Measurements from ENCODE around the gene FN3KRP. TPM values are rescaled to one million over a fixed set of nuclear protein-coding genes. Genes with fewer than 3 reads are reported as not detected.

The FN3KRP gene, protein sequence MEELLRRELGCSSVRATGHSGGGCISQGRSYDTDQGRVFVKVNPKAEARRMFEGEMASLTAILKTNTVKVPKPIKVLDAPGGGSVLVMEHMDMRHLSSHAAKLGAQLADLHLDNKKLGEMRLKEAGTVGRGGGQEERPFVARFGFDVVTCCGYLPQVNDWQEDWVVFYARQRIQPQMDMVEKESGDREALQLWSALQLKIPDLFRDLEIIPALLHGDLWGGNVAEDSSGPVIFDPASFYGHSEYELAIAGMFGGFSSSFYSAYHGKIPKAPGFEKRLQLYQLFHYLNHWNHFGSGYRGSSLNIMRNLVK
- total RNA-seq (2022; extraction: Qiagen RNA extraction; ENCODE audit: low read depth): 59.8 to 68.5 TPM (median 60.2 TPM) in 5 replicates

DNA sequence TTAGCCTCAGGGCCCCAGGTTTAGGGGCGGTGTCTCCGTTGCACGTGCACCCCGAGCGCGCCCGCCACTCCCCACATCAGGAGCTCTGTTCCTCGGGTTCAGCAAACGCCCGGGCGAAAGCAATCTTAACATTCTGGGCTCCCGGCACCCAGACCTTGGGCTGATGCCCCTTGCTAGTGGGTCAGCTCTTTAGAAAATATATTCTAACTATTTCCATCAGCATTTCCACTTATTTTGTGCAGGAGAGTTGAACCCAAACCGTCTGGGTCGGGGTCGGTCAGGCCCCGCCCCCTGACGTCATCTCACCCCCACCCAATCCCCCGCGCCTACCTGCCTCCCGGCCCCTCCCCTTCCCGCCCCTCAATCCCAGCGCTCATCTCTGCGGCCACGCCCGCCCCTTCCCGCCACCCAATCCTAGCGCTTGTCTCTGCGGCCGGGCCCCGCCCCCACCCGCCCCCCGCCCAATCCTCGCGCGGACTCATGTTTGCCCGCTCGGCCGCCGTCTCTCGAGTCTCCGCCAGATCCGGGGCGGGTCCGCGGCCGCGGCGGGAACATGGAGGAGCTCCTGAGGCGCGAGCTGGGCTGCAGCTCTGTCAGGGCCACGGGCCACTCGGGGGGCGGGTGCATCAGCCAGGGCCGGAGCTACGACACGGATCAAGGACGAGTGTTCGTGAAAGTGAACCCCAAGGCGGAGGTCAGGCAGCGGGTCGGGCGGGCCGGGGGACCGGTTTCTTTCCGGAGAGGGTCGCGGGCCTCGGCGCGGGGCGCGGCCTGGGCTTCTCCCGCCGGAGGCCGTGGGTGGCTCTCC is at the start of gene FN3KRP:
Gene FN3KRP, plus strand, starts transcription at position 504 of the 808 bp plus-strand sequence. Its CDS starts 50 bp downstream, at position 554.

DNA sequence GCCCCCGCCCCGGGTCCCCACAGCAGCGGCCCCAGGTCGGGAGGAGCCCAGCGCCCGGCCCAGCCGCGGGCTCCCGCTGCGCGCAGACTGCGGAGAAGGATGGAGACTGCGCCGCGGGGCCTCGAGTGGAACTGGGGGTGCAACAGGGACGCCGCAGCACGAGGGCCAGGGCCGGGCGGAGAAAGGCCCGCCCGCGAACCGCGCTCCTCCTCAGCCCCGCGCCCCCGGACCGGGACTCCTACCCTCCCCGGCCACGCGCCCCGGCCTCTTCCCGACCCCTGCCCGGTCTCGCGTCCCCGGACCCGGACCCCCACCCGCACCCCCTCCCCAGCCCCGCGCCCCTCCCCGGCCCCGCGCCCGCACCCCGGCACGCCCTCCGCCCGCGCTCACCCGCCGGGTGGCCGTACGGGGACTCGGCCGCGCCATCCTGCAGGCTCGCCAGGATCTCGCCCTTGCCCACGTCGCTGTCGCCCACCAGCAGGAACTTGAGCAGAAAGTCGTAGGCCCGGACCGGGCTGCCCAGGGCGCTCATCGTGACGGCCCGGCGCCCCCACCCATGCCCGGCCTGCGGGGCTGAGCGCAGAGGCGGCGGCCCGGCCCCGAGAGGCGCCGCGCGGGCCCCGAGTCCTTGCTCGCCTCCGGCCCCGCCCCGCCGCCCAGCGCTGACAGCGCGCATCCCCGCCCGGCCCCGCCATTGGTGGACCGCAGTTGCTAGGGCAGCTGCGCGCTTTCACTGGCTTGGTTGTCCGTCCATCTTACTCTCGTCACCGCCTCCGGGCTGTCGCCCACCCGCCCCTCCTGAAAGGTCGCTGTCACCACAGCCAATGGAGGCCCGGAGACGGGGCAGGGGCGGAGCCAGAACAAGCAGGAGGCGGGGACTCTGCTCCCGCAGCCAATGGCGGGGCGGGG is 18.2 kb upstream of the FN3KRP start, which contains the start of gene RAB40B:
Gene RAB40B, minus strand, starts transcription at position 634 of the 909 bp plus-strand sequence. Its CDS starts 102 bp downstream, at position 532.

DNA sequence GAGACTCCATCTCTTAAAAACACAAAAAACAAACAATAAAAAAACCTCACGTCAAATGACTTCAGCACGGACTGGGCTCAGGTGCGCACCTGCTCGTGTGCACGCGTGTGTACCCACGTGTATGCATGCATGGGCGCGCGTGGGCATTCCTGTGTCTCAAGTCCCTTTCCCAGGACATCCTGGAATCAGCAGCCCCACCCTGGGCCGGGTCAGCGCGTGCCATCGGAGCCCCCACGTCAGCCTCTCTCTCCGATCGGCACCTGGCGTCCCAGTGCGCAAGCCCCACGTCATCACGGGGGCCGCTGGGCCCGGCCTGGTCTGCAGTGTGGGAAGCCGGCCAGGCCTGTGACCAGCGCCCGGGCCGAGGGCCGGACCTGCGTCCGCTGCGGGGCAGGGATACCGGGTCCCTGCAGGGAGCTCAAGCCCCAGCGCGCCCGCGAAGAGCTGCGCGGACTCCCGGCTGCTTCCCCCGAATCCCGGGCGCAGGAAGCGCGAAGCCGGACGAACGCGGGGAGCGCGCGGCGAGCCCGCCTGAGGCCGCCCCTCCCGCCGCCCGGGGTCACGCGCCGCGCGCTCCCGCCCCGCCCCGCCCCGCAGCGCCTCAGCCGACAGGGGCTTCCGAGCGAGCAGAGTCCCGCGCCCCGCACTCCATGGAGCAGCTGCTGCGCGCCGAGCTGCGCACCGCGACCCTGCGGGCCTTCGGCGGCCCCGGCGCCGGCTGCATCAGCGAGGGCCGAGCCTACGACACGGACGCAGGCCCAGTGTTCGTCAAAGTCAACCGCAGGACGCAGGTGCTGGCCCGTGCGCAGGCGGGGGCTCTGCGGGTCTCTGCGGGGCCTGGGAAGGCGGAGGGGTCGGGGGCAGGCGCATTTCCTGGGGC is 18.7 kb downstream of the FN3KRP start, which contains the start of gene FN3K:
Gene FN3K, plus strand, starts transcription at position 629 of the 880 bp plus-strand sequence. Its CDS starts 22 bp downstream, at position 651.

GRCh38 chr17:82751571-82752370 is 35.3 kb downstream of the FN3KRP start, which contains the start of gene TBCD:
Gene TBCD, plus strand, starts transcription at chr17:82752065. Its CDS starts 129 bp downstream, at chr17:82752194.

Other genes with a start within 250 kb of the FN3KRP start
- gene FOXK2, start 197.0 kb upstream of the FN3KRP start, total RNA-seq (2022; extraction: Qiagen RNA extraction; ENCODE audit: low read depth): 46.4 to 60.3 TPM (median 59.2 TPM) in 5 replicates
- 96.4 to 99.9 TPM (median 98.2 TPM) in 5 replicates for gene WDR45B, start 68.3 kb upstream of the FN3KRP start, total RNA-seq (2022; extraction: Qiagen RNA extraction; ENCODE audit: low read depth)
- 16.0 to 17.3 TPM (median 16.3 TPM) in 5 replicates for gene RAB40B, start 18.0 kb upstream of the FN3KRP start, total RNA-seq (2022; extraction: Qiagen RNA extraction; ENCODE audit: low read depth)
- 6.6 to 8.3 TPM (median 7.5 TPM) in 5 replicates for gene FN3K, start 18.9 kb downstream of the FN3KRP start, total RNA-seq (2022; extraction: Qiagen RNA extraction; ENCODE audit: low read depth)
- 59.8 to 81.1 TPM (median 74.1 TPM) in 5 replicates for gene TBCD, start 35.4 kb downstream of the FN3KRP start, total RNA-seq (2022; extraction: Qiagen RNA extraction; ENCODE audit: low read depth)
- gene ZNF750, start 123.3 kb downstream of the FN3KRP start, total RNA-seq (2022; extraction: Qiagen RNA extraction; ENCODE audit: low read depth): not detected in 5 replicates